Neural crest cell (in vitro differentiated cells): Measurements from ENCODE around the gene PDZRN4. TPM values are rescaled to one million over a fixed set of nuclear protein-coding genes. Genes with fewer than 3 reads are reported as not detected.

Source experiments
- DNase-seq: peaks from one replicate; pipeline ENCODE4 v3.0.0; 2021; ENCODE audit warnings: low read depth, mixed read lengths, low spot score
- H3K27ac Mint-ChIP-seq: one replicate; pipeline ENCODE4 v1.8.0; 2021; ENCODE audit warnings: mild to moderate bottlenecking, mixed read lengths; ENCODE audit not compliant: unreplicated experiment
- H3K27me3 Mint-ChIP-seq: 2 replicates; pipeline ENCODE4 v1.8.0; 2021; ENCODE audit warnings: low read depth, mild to moderate bottlenecking, mixed read lengths
- H3K36me3 Mint-ChIP-seq: 2 replicates; pipeline ENCODE4 v1.8.0; 2021; ENCODE audit warnings: low read depth, mild to moderate bottlenecking, mixed read lengths
- H3K4me1 Mint-ChIP-seq: 2 replicates; pipeline ENCODE4 v1.8.0; 2021; ENCODE audit warnings: mixed read lengths
- H3K4me3 Mint-ChIP-seq: one replicate; pipeline ENCODE4 v1.8.0; 2021; ENCODE audit warnings: mild to moderate bottlenecking, mixed read lengths
- H3K9me3 Mint-ChIP-seq: 2 replicates; pipeline ENCODE4 v1.8.0; 2021; ENCODE audit warnings: mixed read lengths
- CTCF ChIP-seq: fragments of 200-600 bp; sonication (generic); conservative IDR thresholded peaks from 2 replicates; pipeline ENCODE4 v1.5.0; 2021; ENCODE audit warnings: antibody characterized with exemption, mild to moderate bottlenecking
- total RNA-seq: library from RNA; stranded (reverse); gene quantifications from 2 replicates; pipeline ENCODE4 v1.2.1, GENCODE V29; 2021

The PDZRN4 gene
- total RNA-seq, 1 donor from 2014 or later = 2.5 TPM

GRCh38 chr12:41462312-41462711, 274.2 kb downstream of the PDZRN4 start:
- TF ChIP-seq CTCF = no peak
- no peaks in the 10 kb centered on the region for H3K36me3 Mint-ChIP-seq
- no peak overlapping the region for H3K27ac Mint-ChIP-seq
- H3K27me3 Mint-ChIP-seq = no peaks in the 10 kb centered on the region
- no peak overlapping the region for H3K4me3 Mint-ChIP-seq
- peaks cover 22% of the 10 kb centered on the region for H3K4me1 Mint-ChIP-seq
- no peak for DNase-seq
- H3K9me3 Mint-ChIP-seq = no peaks in the 10 kb centered on the region

GRCh38 chr12:41465526-41465925, 277.4 kb downstream of the PDZRN4 start:
- H3K4me3 Mint-ChIP-seq = no peak overlapping the region
- no peak overlapping the region for H3K27ac Mint-ChIP-seq
- TF ChIP-seq CTCF = no peak
- no peaks in the 10 kb centered on the region for H3K36me3 Mint-ChIP-seq
- no peak for DNase-seq
- peaks cover 29% of the 10 kb centered on the region for H3K4me1 Mint-ChIP-seq
- H3K27me3 Mint-ChIP-seq = no peaks in the 10 kb centered on the region
- H3K9me3 Mint-ChIP-seq = no peaks in the 10 kb centered on the region

- TF ChIP-seq CTCF = no peak
- no peaks in the 10 kb centered on the region for H3K27me3 Mint-ChIP-seq
- no peaks in the 10 kb centered on the region for H3K9me3 Mint-ChIP-seq
- H3K4me1 Mint-ChIP-seq = peaks cover 29% of the 10 kb centered on the region
- no peak overlapping the region for H3K4me3 Mint-ChIP-seq
- DNase-seq = no peak
- no peaks in the 10 kb centered on the region for H3K36me3 Mint-ChIP-seq
- H3K27ac Mint-ChIP-seq = no peak overlapping the region
Observed at GRCh38 chr12:41466300-41466699, 278.2 kb downstream of the PDZRN4 start.

- no peaks in the 10 kb centered on the region for H3K36me3 Mint-ChIP-seq
- DNase-seq = no peak
- no peak for TF ChIP-seq CTCF
- peaks cover 29% of the 10 kb centered on the region for H3K4me1 Mint-ChIP-seq
- no peaks in the 10 kb centered on the region for H3K9me3 Mint-ChIP-seq
- H3K4me3 Mint-ChIP-seq = no peak overlapping the region
- no peak overlapping the region for H3K27ac Mint-ChIP-seq
- no peaks in the 10 kb centered on the region for H3K27me3 Mint-ChIP-seq
Observed at GRCh38 chr12:41466802-41467201, 278.7 kb downstream of the PDZRN4 start.

- no peak for DNase-seq
- peaks cover 29% of the 10 kb centered on the region for H3K4me1 Mint-ChIP-seq
- no peaks in the 10 kb centered on the region for H3K36me3 Mint-ChIP-seq
- no peak for TF ChIP-seq CTCF
- H3K27ac Mint-ChIP-seq = no peak overlapping the region
- no peak overlapping the region for H3K4me3 Mint-ChIP-seq
- H3K27me3 Mint-ChIP-seq = no peaks in the 10 kb centered on the region
- no peaks in the 10 kb centered on the region for H3K9me3 Mint-ChIP-seq
Observed at GRCh38 chr12:41467591-41468325, 279.6 kb downstream of the PDZRN4 start.
